Panc1 (cell line): Measurements from ENCODE around the gene SCG2. TPM values are rescaled to one million over a fixed set of nuclear protein-coding genes. Genes with fewer than 3 reads are reported as not detected.

Experiments
- ATAC-seq: fragments of 200-7000 bp; cut with Tn5 transposase; 2 replicates; pipeline ENCODE4 v1.9.1; 2020; ENCODE audit warnings: mild to moderate bottlenecking, moderate library complexity
- BruUV-seq: library from RNA; stranded (reverse); fragments of 400-500 nt; replicated peaks from 2 replicates; lab custom pipeline; 2021; lab: Mats Ljungman, UMichigan
- CTCF ChIA-PET: fragments of 300-600 bp; sonication (Branson Sonifier 250); formaldehyde crosslinking; loops from one replicate; lab custom pipeline; 2022; ENCODE audit warnings: antibody characterized with exemption; lab: Charles Lee
- POLR2A ChIA-PET: fragments of 300-600 bp; sonication (Branson Sonifier 250); formaldehyde crosslinking; loops from one replicate; lab custom pipeline; 2022; ENCODE audit warnings: antibody characterized with exemption; lab: Charles Lee
- DNase-seq: peaks from one replicate; pipeline ENCODE4 v3.0.0-alpha.2; 2010; ENCODE audit warnings: low read depth, low spot score
- H3K27ac ChIP-seq: 2 replicates; pipeline ENCODE4 v1.5.1; 2011; ENCODE audit warnings: mild to moderate bottlenecking, low read length, inconsistent platforms
- H3K27me3 ChIP-seq: fragments of 200-500 bp; sonication (Bioruptor generic); 2 replicates; pipeline ENCODE4 v1.6.0; 2014; ENCODE audit warnings: low read length, inconsistent platforms; ENCODE audit not compliant: control insufficient read depth, insufficient read depth
- H3K36me3 ChIP-seq: fragments of 200-500 bp; sonication (Bioruptor generic); 2 replicates; pipeline ENCODE4 v1.5.1; 2014; ENCODE audit warnings: inconsistent platforms, mild to moderate bottlenecking, low read length, moderate library complexity; ENCODE audit not compliant: control insufficient read depth, insufficient read depth
- H3K4me1 ChIP-seq: 2 replicates; pipeline ENCODE4 v1.5.1; 2011; ENCODE audit warnings: inconsistent platforms, mild to moderate bottlenecking, low read length, moderate library complexity; ENCODE audit not compliant: control insufficient read depth, insufficient read depth
- H3K4me3 ChIP-seq, 2 experiments: 2 replicates each; pipeline ENCODE4 v1.5.1; 2011 to 2012; ENCODE audit warnings: low read depth in 2 of 2, low read length in 2 of 2, mild to moderate bottlenecking in 2 of 2, inconsistent platforms in 1 of 2, moderate library complexity in 1 of 2
- H3K9me3 ChIP-seq: fragments of 200-500 bp; sonication (Bioruptor generic); 2 replicates; pipeline ENCODE4 v1.5.1; 2014; ENCODE audit warnings: low read depth, mild to moderate bottlenecking, inconsistent platforms, low read length, moderate library complexity; ENCODE audit not compliant: control insufficient read depth, insufficient read depth
- CTCF ChIP-seq: fragments of 450-650 bp; IDR thresholded peaks from 2 replicates; pipeline ENCODE4 v1.5.1; 2017; ENCODE audit warnings: mild to moderate bottlenecking
- POLR2AphosphoS5 ChIP-seq: IDR thresholded peaks from 2 replicates; pipeline ENCODE4 v1.6.1; 2012; ENCODE audit warnings: mild to moderate bottlenecking, low read depth, low read length, moderate library complexity
- SIN3A ChIP-seq: IDR thresholded peaks from 2 replicates; pipeline ENCODE4 v1.6.1; 2012; ENCODE audit warnings: low read depth, mild to moderate bottlenecking, low read length, moderate library complexity, borderline replicate concordance; ENCODE audit not compliant: insufficient read depth
- TCF7L2 ChIP-seq: IDR thresholded peaks from 2 replicates; pipeline ENCODE4 v1.6.1; 2011; ENCODE audit warnings: mild to moderate bottlenecking, low read depth, low read length, inconsistent platforms
- in situ Hi-C: cut with HindIII; loops from 2 replicates; pipeline ENCODE4 v1.10.0; 2016; ENCODE audit warnings: low sequenced_read_pairs, low pct_unique_long_range_greater_than_20kb
- intact Hi-C: fragments of 100-400 bp; cut with micrococcal nuclease; formaldehyde crosslinking; loops from one replicate; pipeline ENCODE4 v1.10.0; 2022; ENCODE audit not compliant: unreplicated experiment
- total RNA-seq: library from RNA; stranded (reverse); gene quantifications from one replicate; pipeline ENCODE4 v1.2.1, GENCODE V29; 2021; ENCODE audit not compliant: unreplicated experiment
- TF ChIP-seq, protein P1 (sequence below), 2 experiments: IDR thresholded peaks; 2 replicates each; pipeline ENCODE4 v1.6.1; 2011 to 2012; ENCODE audit warnings: low read depth in 2 of 2, control low read depth in 1 of 2, low read length in 1 of 2, mild to moderate bottlenecking in 1 of 2, moderate library complexity in 1 of 2; ENCODE audit not compliant: insufficient read depth in 1 of 2

The SCG2 gene
- total RNA-seq, 1 experiment from 2014 or later: 1.7 TPM

DNA sequence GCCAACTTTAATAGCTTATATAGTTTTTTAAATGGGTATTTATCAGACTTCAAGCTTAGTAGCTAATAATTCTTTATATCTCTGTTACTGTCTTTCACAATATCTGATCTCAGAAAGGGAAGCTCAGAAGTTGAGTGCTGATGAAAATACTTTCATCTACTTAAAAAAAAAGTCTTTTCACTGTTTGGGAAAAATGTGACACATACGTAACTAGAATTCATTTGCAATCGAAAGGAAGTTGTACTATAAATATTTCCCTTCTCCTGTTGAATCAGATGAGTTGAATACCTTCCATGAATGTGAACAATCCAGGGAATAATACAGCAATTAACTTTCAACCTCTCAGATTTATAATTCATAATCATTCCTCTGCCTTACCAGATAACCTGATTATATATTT is 811 bp upstream of the SCG2 start:
- TF ChIP-seq CTCF (no peak), SIN3A (no peak), POLR2AphosphoS5 (no peak), TCF7L2 (no peak)
- TF ChIP-seq, protein P1, sequence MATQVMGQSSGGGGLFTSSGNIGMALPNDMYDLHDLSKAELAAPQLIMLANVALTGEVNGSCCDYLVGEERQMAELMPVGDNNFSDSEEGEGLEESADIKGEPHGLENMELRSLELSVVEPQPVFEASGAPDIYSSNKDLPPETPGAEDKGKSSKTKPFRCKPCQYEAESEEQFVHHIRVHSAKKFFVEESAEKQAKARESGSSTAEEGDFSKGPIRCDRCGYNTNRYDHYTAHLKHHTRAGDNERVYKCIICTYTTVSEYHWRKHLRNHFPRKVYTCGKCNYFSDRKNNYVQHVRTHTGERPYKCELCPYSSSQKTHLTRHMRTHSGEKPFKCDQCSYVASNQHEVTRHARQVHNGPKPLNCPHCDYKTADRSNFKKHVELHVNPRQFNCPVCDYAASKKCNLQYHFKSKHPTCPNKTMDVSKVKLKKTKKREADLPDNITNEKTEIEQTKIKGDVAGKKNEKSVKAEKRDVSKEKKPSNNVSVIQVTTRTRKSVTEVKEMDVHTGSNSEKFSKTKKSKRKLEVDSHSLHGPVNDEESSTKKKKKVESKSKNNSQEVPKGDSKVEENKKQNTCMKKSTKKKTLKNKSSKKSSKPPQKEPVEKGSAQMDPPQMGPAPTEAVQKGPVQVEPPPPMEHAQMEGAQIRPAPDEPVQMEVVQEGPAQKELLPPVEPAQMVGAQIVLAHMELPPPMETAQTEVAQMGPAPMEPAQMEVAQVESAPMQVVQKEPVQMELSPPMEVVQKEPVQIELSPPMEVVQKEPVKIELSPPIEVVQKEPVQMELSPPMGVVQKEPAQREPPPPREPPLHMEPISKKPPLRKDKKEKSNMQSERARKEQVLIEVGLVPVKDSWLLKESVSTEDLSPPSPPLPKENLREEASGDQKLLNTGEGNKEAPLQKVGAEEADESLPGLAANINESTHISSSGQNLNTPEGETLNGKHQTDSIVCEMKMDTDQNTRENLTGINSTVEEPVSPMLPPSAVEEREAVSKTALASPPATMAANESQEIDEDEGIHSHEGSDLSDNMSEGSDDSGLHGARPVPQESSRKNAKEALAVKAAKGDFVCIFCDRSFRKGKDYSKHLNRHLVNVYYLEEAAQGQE (IDR thresholded peaks at IDR 0.05; ENCODE audit: insufficient read depth in 1 of 2, low read depth in 2 of 2, low read length in 1 of 2): no peak
- CTCF ChIA-PET: no interaction called here
- in situ Hi-C loops: no loop called here
- H3K36me3 ChIP-seq: no peaks in the 10 kb centered on the region
- no peak overlapping the region for H3K4me3 ChIP-seq
- POLR2A ChIA-PET: interaction anchor here (0.5 kb wide), 1 partner anchor 9 kb away, joined by 3 read pairs; no protein-coding TSS in a partner anchor
- no peak for DNase-seq
- intact Hi-C loops: no loop called here
- H3K9me3 ChIP-seq: no peaks in the 10 kb centered on the region
- no peaks in the 10 kb centered on the region for H3K4me1 ChIP-seq
- no peak for ATAC-seq
- no peak overlapping the region for H3K27ac ChIP-seq
- no TSS peak for BruUV-seq
- no peaks in the 10 kb centered on the region for H3K27me3 ChIP-seq

GRCh38 chr2:223601018-223601417 is 1.1 kb downstream of the SCG2 start:
- ChIA-PET CTCF (no interaction called here), POLR2A (no interaction called here)
- H3K27ac ChIP-seq: no peak overlapping the region
- no peak for ATAC-seq
- intact Hi-C loops: no loop called here
- no TSS peak for BruUV-seq
- no peaks in the 10 kb centered on the region for H3K4me1 ChIP-seq
- in situ Hi-C loops: no loop called here
- H3K36me3 ChIP-seq: no peaks in the 10 kb centered on the region
- H3K27me3 ChIP-seq: no peaks in the 10 kb centered on the region
- DNase-seq: no peak
- TF ChIP-seq POLR2AphosphoS5 (no peak), CTCF (no peak)
- no peaks in the 10 kb centered on the region for H3K9me3 ChIP-seq
- H3K4me3 ChIP-seq: peak overlapping the region in 1 of 2 experiments; percentile 26; a peak in 1 of 4 replicates
